ENCODE results near the gene PHPT1.
A peak's percentile ranks its signal among the peaks of the same experiment; 100 is the strongest.
"Not testable (repeated sequence)": the region's sequence is repeated elsewhere in the genome, so short reads cannot be mapped to it uniquely, and the experiment has no call there.

PHPT1 gene

DNA sequence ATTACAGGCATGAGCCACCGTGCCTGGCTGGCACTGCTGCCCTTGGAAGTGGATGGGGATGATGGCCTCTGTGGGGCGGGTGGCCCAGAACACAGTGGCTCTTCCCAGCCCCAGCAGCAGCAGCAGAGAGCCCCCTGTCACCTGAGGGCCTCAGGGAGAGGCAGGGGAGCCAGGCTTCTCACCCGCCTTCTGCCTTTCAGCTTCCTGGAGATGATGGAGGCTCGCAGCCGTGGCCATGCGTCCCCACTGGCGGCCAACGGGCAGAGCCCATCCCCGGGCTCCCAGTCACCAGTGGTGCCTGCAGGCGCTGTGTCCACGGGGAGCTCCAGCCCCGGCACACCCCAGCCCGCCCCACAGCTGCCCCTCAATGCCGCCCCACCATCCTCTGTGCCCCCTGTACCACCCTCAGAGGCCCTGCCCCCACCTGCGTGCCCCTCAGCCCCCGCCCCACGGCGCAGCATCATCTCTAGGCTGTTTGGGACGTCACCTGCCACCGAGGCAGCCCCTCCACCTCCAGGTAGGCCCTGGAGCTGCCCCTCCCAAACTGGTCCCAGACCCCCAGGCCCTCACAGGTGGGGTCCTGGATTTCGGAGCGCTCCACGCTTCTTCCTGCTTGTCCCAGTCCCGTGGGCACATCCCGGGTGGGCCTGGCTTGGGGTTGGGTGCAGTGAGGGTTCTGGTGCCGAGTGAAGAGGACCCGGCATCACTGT lies 11.9 kb upstream of the PHPT1 start:
- no peak for DNase-seq (ENCODE audit: low spot score)

DNA sequence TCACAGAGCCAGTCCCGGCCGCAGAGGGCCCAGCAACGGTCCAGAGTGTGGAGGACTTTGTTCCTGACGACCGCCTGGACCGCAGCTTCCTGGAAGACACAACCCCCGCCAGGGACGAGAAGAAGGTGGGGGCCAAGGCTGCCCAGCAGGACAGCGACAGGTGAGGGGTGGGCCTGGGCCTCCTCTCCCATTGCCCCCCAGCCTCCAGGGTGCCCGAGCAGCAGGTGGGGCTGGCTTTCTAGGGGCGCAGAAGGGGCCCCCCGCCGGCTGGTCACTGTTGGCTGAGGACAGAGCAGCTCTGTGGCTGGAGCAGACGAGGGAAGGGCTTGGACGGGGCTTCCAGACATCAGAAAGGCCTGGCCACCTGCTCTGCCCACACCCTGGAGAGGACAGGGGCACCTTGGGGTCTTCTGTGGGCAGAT lies 11.3 kb upstream of the PHPT1 start:
- DNase-seq (ENCODE audit: low spot score) = not testable (repeated sequence)

DNA sequence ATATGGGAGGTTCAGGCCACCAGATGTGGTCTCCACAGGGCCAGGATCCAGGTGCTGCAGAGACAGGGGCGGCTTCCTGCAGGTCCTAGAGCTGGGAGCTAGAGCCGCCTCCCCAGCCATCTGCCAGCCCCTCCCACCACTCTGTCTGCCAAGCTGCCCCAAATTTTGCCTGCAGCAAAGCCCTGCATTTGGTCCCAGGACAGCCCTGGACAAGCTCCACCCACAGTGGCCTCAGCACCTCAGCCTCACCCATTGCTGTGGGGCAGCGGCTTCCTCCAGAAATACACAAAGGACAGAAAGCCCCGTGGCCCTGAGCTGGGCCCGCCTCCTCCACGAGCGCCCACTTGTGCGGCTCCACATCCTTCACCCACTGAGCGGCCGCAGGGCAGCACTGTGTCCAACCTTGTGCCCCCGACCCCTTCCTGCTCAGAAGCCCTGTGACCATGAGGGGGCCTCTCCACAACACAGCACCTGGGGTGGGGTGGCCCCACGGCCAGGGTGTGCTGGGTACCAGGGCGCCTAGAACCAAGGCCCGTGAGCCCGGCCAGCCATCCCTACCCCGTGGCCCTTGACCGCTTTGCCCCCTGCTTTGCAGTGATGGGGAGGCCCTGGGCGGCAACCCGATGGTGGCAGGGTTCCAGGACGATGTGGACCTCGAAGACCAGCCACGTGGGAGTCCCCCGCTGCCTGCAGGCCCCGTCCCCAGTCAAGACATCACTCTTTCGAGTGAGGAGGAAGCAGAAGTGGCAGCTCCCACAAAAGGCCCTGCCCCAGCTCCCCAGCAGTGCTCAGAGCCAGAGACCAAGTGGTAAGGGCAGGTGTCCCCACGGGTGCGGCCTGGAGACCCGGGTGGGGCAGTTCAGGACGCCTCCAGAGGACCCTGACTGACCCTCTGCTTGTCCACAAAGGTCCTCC lies 10.6 kb upstream of the PHPT1 start:
- DNase-seq (ENCODE audit: low spot score) = no peak

DNA sequence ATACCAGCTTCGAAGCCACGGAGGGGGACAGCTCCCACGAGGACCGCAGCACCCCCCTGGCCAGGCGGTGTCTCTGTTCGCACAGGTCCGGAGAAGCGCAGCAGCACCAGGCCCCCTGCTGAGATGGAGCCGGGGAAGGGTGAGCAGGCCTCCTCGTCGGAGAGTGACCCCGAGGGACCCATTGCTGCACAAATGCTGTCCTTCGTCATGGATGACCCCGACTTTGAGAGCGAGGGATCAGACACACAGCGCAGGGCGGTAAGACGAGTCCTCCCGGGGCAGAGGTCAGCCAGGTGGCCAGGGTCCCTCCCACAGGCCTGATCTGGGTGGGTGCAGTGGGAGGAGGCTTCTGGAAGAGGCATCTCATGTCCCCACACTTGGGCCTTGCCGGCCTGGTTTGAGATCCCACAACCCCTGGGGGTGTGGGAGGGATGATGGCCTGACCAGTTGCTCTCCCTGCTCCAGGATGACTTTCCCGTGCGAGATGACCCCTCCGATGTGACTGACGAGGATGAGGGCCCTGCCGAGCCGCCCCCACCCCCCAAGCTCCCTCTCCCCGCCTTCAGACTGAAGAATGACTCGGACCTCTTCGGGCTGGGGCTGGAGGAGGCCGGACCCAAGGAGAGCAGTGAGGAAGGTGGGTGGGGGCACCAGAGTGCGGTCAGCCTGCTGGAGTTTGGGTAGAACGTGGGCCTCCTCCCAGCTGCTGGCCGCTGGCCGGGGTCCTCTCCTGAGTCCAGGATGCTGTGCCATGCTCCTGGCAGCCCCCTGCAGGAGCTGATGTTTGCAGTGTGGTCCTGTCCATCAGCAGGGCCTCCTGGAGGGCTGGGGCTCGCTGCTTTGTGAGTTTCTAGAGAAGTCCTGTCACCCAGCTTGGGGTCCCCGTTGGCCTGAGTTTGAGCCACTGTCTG lies 9.7 kb upstream of the PHPT1 start:
- DNase-seq (ENCODE audit: low spot score) = no peak

DNA sequence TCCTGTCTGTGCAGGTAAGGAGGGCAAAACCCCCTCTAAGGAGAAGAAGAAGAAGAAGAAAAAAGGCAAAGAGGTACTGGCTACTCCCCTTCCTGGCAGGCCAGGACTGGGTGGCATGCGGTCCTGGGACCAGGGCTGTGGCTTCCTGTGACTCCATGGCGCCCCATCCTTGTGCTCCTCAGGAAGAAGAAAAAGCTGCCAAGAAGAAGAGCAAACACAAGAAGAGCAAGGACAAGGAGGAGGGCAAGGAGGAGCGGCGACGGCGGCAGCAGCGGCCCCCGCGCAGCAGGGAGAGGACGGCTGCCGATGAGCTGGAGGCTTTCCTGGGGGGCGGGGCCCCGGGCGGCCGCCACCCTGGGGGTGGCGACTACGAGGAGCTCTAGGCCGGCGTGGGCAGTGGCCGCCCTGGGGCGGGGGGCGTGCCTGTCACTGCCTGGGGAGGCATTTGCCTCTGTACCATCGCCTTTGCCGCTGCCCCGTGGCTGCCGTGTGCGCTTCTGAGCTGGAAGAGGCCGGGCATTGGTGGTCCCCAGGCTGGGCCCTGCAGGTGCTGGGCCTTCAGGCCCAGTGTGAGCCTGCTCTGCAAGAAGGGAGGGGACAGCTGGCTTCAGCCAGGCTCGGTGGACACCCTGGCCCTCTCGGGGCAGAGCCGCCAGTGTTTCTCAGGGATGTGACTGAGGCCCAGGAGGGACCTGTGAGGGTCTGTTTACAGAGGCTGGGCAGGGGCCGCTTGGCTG lies 8.9 kb upstream of the PHPT1 start:
- DNase-seq (ENCODE audit: low spot score) = no peak

DNA sequence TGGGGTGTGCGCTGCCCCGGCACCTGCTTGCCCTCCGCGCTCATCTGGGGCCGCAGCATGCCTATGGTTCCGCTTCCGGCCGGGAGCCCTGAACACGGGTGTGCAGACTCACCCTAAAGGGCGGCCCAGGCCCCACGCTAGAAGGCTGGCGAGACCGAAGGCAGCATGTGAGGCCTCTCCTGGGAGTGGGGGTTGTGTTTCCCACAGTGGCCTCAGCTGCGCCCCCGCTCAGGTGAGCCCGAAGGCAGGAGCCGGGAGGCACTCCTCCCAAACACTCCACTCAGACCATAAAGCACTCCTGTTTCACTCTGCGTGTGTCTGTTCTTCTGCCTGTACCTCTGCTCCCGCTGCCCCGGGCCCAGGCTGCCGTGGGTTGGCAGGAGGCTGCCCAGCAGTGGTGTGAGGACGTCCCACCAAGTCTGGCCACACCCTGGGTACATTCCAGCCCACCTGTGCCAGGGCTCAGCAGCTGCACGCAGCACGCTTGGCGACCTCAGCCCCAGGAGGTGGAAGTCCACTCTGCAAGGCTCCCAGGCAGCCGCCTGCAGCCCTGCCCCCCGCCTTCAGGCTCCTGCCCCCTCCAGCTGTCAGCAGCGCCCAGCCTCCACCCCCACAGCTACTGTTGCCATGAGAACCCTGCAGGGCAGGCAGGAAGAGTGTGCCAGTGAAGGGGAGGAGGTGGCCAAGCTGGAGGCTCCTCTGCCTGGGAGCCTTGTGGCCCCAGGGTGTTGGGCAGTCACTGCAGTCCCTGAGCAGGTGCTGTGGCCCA lies 8.1 kb upstream of the PHPT1 start:
- no peak for DNase-seq (ENCODE audit: low spot score)

DNA sequence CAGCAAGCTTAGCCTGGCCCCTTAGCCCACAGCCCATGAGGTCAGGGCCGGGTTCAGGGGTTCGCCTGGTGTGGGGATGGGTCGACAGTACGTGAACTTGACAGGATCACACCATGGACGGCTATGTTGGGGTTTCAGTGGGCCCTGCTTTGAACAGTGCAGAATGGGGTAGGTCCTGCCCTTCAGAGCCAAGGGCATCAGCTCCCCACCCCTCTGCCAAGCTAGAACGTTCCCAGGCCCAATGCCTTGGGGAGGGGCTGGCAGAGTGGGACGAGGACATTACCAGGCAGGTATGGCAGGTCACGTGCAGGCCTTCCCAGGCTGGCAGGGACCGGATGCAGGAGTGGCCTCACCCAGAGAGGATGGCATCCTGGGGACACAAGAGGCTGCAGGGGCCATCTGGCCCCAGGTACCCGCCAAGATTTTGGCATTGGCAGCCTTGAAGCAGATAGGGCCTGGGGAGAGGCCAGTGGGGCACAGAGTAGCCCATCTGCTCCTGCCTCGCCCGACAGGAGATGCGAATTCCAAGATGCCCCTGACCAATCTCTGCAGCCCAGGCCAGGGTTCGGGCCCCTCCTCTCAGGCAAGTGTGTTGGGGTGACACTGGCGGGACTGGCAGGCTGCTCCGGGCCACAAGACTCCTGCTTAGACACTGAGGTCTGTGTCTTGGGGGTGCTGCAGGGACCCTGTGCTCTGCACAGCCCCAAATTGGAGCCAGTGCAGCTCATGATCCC lies 7.4 kb upstream of the PHPT1 start:
- DNase-seq (ENCODE audit: low spot score) = not testable (repeated sequence)

DNA sequence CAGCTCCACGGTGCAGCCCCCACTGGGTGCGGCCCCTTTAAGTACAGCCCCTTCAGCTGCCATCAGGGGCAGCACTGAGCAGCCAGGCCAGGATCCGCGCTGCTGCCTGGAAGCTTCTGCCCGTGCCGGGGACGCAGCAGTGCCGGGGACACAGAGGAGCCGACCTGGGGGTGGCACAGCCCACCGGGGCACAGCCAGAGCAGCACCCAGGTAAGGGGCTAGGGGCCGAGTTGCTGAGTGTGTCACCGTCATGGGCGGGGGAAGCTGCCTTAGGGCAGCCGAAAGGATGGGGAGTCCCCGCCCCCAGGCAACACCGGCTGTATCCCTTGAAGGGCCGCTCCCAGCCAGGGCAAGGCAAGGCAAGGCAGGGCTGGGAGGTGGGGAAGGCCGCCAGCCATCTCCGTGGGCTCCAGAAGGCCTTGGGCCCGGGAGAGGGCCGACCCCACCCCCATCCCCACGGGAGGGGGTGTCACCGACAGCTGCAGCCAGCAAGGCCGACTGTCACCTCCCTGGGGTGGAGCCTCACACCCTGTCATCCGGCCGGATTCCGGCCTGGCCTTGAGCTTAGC lies 6.7 kb upstream of the PHPT1 start, which contains the start of gene AJM1:
TSS of gene AJM1 (plus strand) at position 99 of the 569 bp plus-strand sequence. CDS start 1,937 bp downstream, outside the sequence.
- peak; percentile 76 for DNase-seq (ENCODE audit: low spot score)

DNA sequence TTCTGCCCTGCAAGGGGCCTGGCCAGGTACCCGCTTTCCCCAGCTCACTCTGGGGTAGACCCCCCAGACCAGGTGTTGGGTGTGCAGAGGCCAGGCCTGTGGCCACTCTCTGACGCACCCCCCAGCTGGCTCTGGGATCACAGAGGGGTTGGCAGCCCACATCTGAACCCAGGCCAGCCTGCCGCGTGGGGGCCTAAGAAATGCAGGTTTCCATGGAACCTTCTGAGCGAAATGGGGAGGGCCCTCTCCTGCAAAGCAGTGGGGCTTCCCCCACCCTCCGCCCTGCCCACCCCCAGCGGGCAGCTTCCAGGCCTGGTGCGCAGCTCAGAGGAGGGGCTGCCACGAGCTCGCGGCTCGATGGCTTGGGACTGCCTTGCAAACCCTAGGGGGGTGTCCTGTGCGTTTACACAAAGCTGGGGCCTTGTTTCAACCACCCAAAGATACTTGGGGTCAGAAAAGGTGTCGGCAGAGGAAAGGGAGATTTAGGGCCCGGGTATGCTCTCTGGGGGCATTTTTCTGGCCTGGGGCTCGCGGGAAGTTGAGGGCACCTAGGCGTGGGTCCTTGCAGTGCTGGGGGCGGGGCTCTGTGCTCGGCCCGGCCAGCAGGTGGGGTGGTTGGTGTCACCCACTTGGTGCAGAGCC lies 5.9 kb upstream of the PHPT1 start:
- DNase-seq (ENCODE audit: low spot score) = not testable (repeated sequence)

DNA sequence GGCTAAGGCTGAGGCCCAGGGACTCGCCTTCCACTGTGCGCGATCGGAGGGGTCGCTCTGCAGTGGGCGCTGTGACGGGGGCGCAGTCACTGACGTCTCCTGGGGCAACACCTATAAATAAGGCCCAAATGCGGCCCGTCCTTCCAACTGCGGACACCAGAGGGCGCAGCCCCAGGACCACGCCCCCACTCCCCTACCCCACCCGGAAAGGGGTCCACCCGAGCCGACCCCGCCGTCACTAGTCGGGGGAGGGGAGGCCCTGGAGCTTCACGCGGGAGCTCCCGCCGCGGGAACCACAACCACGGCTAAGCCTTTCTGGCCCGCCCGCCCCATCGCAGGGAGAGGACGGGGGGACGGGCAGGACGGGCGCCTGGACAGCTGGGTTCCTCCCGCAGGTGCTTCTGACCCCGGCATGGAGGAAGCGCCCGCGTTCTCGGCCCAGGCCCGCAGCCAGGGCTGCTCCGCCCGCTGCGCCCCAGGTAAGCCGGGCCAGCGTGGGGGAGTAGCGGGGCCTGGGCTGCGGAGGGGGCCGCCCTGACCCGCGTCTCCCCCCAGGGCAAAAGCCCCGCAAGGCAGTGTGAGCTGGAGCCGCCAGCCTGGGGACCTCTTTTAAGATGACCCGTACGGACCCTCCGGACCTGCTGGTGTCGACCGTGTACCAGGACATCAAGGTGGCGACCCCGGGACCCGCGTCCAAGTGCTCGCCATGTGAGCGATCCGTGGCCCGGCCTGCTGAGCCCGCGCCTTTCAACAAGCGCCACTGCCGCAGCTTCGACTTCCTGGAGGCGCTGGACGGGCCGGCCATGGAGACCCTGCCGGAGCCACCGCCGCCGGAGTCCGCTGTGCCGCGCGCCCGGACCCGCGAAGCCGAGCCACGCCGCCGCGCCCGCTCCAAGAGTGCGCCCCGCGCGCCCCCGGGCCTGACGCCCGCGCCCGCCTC lies 5.1 kb upstream of the PHPT1 start:
- not testable (repeated sequence) for DNase-seq (ENCODE audit: low spot score)

DNA sequence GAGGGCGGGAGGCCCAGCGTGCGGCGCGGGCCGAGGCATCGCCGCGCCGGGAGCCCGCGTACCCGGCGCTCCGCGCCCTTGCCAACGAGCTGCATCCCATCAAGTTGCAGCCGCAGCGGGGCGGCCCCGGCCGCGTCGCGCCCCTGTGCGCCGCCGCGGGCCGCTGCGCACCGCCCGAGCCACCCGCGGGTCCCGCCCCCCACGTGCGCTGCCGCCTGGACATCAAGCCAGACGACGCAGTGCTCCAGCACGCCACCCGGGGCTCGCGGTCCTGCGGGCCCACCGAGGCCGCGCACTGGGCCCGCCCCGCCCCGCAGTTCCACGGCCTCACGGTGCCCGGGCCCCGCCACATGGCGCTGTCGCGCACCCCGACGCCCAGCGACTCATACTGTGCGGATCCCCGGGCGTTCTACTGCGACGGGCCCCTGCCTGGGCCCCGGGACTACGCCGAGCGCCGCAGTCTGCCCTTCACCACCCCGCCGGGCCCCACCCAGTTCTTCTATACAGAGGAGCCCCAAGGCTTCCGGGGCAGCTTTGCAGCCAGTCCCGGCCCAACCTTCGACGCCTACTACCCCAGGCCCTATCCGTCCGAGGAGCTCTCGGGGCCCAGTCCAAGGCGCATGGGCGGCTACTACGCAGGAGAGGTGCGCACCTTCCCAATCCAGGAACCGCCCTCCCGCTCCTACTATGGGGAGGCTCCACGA lies 4.3 kb upstream of the PHPT1 start:
- DNase-seq (ENCODE audit: low spot score) = no peak

DNA sequence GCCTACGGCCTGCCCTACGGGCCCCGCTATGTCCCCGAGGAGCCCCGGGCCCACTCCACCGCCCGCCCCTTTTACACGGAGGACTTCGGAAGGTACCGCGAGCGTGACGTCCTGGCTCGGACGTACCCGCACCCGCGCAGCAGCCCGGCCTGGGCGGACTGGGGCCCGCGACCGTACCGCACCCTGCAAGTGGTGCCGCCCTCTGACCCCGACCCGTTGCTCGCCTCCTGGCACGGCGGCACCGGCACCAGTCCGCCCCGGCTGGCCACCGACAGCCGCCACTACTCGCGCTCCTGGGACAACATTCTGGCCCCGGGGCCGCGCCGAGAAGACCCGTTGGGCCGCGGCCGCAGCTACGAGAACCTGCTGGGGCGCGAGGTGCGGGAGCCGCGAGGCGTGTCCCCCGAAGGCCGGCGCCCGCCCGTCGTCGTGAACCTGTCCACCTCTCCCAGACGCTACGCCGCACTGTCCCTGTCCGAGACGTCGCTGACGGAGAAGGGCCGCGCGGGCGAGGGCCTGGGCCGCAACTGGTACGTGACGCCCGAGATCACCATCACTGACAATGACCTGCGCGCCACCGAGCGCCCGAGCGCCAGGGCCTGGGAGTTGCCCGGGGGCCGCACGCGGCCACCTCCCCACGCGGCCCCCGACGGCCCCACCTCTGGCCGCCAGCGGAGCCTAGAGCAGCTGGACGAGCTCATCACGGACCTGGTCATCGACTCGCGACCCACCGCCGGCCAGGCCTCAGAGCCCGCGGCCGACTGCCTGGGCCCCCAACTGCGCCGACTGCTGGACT lies 3.5 kb upstream of the PHPT1 start:
- no peak for DNase-seq (ENCODE audit: low spot score)

DNA sequence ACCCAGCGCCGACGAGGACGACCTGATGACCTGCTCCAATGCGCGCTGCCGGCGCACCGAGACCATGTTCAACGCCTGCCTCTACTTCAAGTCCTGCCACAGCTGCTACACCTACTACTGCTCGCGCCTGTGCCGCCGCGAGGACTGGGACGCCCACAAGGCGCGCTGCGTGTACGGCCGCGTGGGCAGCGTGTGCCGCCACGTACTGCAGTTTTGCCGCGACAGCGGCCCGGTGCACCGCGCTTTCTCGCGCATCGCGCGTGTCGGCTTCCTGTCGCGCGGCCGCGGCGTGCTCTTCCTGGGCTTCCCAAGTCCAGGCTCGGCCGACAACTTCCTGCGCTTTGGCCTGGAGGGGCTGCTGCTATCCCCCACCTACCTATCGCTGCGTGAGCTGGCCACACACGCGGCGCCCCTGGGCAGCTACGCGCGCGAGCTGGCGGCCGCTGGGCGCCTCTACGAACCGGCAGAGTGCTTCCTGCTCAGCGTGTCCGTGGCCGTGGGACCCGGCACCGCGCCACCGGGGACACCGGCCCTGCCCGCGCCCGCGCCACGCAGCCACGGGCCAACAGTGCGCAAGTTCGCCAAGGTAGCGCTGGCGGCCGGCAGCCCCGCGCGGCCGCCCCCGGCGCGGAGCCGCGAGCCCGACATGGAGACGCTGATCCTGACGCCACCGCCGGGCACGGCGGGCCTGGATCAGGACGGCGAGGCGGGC lies 2.7 kb upstream of the PHPT1 start:
- DNase-seq (ENCODE audit: low spot score) = no peak

DNA sequence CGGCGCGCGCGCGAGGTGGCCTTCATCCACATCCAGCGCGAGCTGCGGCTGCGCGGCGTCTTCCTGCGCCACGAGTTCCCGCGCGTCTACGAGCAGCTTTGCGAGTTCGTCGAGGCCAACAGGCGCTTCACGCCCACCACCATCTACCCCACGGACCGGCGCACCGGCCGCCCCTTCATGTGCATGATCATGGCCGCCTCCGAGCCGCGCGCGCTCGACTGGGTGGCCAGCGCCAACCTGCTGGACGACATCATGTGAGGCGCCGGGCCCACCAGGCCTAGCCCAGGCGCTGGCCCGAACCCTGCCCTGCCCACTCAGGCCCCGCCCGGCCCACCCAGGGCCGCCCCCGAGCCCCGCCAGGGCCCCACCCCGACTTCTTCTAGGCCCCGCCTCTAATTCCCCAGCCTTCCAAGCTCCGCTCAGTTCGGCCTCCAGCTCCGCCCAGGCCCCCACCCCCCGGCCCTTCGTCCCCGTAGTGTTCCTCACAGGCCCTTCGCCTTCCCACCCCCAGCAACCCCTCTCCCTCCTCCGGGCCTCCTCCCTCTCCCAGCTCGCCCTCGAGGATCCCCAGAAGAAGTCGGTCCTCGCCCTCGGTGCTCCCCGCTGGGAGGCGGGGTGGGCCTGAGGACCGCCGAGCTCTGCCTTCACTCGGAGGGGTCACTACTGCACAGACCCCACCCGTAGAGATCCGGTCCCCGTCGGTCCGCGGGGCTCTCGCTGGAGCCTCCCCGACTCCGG lies 2.0 kb upstream of the PHPT1 start:
- DNase-seq (ENCODE audit: low spot score) = peak; percentile 36

DNA sequence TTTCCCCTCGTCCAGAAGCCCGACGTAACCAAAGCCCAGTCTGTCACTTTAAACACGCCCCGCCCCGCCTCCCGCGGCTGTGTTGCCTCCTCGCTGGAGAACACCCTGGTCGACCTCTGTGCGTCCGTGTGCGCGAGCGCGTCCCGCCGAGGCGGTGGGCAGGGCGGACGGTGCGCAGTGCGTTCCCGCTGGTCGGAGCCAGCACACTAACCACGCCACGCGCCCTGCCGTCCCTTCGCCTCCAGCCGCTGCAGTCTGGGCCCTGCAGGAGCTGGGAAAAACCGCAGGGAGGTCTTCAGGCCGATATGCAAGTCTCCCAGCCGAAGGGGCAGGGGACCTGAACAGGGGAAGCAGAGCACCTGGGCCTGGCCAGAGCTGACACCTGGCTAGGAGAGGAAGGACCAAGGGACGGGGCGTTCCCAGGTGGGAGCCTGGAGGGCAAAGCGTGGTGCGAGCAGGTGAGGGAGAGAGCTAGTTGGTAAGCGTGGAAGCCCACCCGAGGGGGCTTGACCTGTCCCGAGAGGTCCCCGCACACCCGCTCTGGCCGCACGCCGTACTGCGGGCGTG lies 1.3 kb upstream of the PHPT1 start:
- peak; percentile 80 for DNase-seq (ENCODE audit: low spot score)

Data from LoVo (cell line).